GM10266 (cell line): ENCODE results near the gene NFYC.

ENCODE experiments used
- DNase-seq: peaks from one replicate; pipeline ENCODE4 v3.0.0; 2012; ENCODE audit errors: extremely low spot score
- TF ChIP-seq, protein P1 (sequence below): IDR thresholded peaks from 2 replicates; pipeline ENCODE4 v1.5.1; 2012; ENCODE audit warnings: mild to moderate bottlenecking, low read depth; ENCODE audit not compliant: control insufficient read depth, insufficient read depth; ENCODE audit errors: missing control alignments

NFYC gene

DNA sequence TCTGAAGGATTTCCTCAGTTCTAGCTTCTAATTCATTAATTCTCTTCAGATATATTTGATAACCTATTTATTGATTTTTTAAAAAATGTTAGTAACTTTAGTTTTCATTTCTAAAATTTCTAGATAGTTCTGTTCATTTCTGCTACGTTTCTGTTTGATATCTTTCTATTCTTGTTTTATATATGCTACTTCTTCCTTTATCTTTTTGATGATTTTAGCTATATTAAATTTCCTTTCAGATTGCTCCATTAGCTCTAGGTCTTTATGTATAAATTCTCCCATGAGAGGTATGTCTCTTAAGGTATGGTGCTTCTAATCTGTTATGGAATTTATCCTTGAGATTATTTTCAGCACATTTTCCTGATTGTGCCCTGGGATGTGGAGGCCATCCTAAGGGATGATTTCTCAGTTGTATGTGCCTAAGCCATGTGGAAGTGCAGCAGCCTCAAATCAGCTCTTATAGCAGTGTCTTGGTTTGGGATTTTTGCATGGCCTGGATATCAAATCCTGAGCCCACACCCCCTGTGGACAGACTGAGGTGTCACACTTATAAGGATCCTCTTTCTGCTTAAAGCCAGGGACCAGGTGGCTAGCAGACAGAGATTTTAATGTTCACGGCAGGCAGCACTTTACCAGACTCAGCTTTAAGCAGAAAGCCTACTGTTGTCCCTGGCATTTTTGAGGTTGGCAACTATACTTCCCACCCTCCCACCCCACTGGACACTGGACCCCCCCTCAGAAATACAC lies 85.9 kb downstream of the NFYC start:
- TF ChIP-seq, protein P1, sequence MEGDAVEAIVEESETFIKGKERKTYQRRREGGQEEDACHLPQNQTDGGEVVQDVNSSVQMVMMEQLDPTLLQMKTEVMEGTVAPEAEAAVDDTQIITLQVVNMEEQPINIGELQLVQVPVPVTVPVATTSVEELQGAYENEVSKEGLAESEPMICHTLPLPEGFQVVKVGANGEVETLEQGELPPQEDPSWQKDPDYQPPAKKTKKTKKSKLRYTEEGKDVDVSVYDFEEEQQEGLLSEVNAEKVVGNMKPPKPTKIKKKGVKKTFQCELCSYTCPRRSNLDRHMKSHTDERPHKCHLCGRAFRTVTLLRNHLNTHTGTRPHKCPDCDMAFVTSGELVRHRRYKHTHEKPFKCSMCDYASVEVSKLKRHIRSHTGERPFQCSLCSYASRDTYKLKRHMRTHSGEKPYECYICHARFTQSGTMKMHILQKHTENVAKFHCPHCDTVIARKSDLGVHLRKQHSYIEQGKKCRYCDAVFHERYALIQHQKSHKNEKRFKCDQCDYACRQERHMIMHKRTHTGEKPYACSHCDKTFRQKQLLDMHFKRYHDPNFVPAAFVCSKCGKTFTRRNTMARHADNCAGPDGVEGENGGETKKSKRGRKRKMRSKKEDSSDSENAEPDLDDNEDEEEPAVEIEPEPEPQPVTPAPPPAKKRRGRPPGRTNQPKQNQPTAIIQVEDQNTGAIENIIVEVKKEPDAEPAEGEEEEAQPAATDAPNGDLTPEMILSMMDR, result no peak
- no peak for DNase-seq

DNA sequence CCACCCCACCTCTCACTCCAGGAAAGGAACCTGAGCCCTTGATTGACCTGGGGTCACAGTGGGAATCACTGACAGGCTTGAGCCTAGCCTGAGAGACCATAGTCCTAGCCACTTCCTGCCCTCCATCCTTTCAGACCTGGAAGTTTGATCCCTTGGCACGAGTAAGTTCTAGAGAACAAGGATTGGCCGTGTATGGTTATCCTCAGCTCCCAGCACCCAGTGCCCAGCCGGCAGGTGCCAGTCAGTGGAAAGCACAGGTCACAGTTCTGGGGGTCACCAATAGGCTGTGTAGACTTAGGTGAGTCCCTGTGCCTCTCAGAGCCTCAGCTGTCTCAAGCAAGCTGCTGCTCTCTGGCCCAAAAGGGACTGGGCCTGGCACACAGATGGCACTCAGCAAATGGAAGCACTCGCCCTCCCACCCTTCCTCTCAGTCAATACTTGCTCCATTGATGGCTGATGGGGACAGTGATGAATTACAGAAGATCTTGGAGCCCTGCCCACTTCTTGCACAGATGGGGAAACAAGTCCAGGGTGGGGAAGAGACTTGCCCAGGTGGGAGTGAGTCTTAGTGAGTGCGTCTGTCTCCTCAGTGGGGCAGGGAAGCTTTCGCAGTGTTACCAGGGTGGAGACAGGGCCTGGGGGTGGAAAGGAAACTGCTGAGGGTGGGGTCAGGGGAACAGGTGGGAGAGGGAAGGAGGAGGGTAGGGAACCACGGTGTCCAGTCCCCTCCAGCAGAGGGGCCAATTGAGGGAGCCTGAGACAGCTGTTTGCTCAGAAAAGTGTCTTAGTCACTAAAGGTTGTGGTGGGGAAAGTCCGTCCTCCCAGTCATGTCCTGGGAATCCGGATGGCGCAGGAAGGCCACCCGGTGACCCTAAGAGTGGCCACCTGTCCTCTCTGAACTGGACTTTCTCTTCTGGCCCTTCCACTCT lies 89.4 kb downstream of the NFYC start:
- no peak for DNase-seq
- TF ChIP-seq, protein P1, result no peak

DNA sequence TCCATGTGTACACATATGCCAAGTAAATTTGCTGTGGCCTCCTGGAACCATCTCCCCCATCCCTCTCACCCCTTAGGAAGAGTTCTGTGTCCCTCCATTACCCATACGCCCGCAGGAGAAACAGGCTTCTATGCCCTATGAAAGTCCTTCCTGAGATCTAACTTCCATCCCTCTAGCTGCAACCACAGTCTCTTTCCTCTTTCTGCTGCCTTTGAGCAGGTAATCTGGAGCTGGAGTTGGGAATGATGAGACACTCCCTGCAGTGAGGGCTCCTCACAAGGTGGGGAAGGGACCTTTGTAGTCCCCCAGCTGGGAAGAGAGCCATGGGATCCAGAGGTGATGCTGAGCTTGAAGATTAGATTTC lies 90.1 kb downstream of the NFYC start:
- TF ChIP-seq, protein P1, result no peak
- no peak for DNase-seq

DNA sequence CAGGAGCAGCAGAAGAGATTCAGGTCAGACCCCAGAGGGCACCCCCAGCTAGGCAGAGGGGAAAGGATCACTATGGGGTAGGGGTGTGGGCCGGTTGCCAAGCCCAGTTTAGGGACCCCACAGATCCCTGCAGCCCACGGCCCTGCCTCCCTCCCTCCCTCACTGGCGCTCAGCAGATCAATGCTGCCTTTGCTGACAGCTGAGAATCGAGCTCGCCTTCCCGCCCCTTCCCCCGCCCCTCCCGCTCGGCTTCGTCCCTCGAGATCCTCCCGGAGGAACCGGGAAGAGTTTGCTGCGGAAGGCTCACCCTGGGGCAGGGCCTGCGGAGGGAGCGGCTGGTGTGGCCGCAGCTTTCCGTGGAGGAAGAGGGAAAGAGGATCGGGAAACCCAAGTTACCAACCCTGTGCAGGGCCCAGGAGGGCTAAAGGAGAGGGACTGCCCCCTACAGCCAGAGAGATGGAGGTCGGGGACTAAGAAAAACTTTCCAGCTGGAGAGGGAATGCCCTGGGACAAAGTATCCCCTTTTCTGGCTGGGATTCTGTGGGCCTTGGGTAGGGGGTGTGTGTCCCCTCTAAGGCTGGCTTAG lies 91.0 kb downstream of the NFYC start:
- DNase-seq, result no peak
- TF ChIP-seq, protein P1, result no peak

DNA sequence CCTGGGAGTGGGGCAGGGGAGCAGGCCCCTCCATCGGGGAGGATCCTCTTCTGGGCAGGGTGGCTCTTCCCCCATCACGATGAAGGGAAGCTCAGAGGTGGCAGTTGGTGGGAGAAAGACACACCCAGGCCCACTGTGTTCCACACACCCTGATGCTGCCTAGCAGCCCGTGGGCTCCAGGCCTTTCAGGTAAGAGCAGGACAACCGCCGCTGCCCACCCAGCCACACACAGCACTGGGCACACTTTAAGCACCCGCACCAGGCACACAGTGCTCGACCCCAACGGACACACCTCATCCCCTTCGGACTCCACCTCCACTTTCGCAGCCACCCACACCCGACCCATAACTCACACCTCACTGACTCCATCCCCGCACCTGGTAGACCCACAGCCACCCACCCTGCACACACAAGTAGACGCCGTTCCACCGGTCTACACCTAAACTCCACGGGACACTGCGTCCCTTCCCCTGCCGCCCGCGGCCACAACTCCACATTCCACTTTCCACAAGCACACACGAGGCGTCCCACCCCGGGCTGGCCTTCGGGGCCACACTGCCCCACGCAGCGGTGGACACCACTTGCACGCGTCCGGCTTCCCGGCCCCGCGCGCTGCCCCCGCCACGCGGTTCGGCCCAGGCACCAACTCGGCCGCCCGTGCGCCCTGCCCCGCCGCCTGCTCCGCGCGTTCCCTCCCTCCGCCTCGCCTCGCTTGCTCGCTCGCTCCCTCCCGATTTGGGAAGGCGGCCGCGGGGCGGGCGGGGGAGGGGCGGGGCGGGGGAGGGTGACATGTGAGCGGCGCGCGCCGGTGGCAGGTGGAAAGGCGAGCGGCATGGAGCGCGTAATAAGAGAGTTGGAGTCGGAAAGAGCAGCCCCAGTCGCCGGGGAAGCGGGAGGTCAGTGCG lies 91.7 kb downstream of the NFYC start, which contains the start of gene KCNQ4:
Gene KCNQ4, plus strand, starts transcription at position 787 of the 905 bp plus-strand sequence. CDS start 307 bp downstream, outside the sequence.
- peak; percentile 54 for DNase-seq
- TF ChIP-seq, protein P1, result no peak

DNA sequence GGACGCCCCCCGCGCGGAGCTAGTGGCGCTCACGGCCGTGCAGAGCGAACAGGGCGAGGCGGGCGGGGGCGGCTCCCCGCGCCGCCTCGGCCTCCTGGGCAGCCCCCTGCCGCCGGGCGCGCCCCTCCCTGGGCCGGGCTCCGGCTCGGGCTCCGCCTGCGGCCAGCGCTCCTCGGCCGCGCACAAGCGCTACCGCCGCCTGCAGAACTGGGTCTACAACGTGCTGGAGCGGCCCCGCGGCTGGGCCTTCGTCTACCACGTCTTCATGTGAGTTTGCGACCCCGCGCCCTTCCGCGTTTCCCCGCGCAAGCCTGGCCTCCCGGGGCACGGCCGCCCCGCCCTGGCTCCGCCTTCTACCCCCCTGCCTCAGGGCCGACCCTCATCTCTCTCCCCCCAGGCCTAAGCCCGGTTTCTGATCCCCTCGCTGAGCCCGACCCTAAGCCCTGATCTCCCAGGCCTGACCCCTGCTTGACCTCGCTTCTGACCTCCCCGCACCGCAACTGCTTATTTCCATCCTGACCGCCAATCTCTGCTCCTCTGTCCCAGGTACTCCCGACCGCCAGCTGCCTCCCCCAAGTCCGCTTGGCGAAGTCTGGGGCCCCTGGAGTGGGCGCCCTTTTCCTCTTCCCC lies 92.8 kb downstream of the NFYC start:
- TF ChIP-seq, protein P1, result no peak
- peak; percentile 70 for DNase-seq
